Lung (tissue), 12 donors: Measurements from ENCODE around the gene DUS4L. TPM values are rescaled to one million over a fixed set of nuclear protein-coding genes. Genes with fewer than 3 reads are reported as not detected.
A peak's percentile ranks its signal among the peaks of the same experiment; 100 is the strongest.

Experiments used
- ATAC-seq: fragments of 200-7000 bp; cut with Tn5 transposase; one replicate; pipeline ENCODE4 v1.9.1; 2020; ENCODE audit warnings: moderate number of reproducible peaks; ENCODE audit not compliant: insufficient read depth, low FRiP score
- DNase-seq, 3 donors: peaks; one replicate each; pipeline ENCODE4 v3.0.0-alpha.2; 2013 to 2017
- H3K27ac ChIP-seq, 2 donors: one replicate each; pipeline ENCODE4 v1.5.1; 2013; ENCODE audit warnings: mild to moderate bottlenecking in 2 of 2, moderate library complexity in 2 of 2, control low read depth in 1 of 2, inconsistent platforms in 1 of 2, low read depth in 1 of 2, low read length in 1 of 2
- H3K27me3 ChIP-seq, 3 donors: one replicate each; pipeline ENCODE4 v1.5.1; 2013; ENCODE audit warnings: low read length in 2 of 3; ENCODE audit not compliant: control insufficient read depth in 3 of 3, insufficient read depth in 3 of 3
- H3K36me3 ChIP-seq, 4 donors: one replicate each; pipeline ENCODE4 v1.5.1; 2013; ENCODE audit warnings: low read length in 4 of 4, mild to moderate bottlenecking in 1 of 4, moderate library complexity in 1 of 4; ENCODE audit not compliant: control insufficient read depth in 4 of 4, insufficient read depth in 4 of 4
- H3K4me1 ChIP-seq, 5 donors: one replicate each; pipeline ENCODE4 v1.5.1; 2013; ENCODE audit warnings: low read length in 5 of 5, mild to moderate bottlenecking in 2 of 5, moderate library complexity in 1 of 5; ENCODE audit not compliant: control insufficient read depth in 5 of 5, insufficient read depth in 5 of 5
- H3K4me3 ChIP-seq: one replicate; pipeline ENCODE4 v1.5.1; 2013; ENCODE audit warnings: mild to moderate bottlenecking, control low read depth, moderate library complexity
- H3K9ac ChIP-seq, 2 donors: one replicate each; pipeline ENCODE4 v1.5.1; 2013; ENCODE audit warnings: low read length in 2 of 2, control low read depth in 1 of 2; ENCODE audit not compliant: insufficient read depth in 1 of 2
- H3K9me3 ChIP-seq, 4 donors: one replicate each; pipeline ENCODE4 v1.5.1; 2013; ENCODE audit warnings: low read length in 3 of 4, mild to moderate bottlenecking in 1 of 4, moderate library complexity in 1 of 4; ENCODE audit not compliant: control insufficient read depth in 4 of 4, insufficient read depth in 3 of 4
- WGBS, 2 donors: extraction: QIAGEN DNeasy Blood & Tissue Kit; methylation state at CpG; one replicate each; pipeline ENCODE4 v1.1.7; 2013; 5-methylcytosine and 5-hydroxymethylcytosine counted together
- polyA plus RNA-seq, 2 donors: library from polyadenylated mRNA; stranded (reverse); fragments of 200-250 nt; gene quantifications; one replicate each; pipeline ENCODE4 v1.2.1, GENCODE V29; 2013
- total RNA-seq, 2 donors: library from RNA; depleted of rRNA in 1 of 2; stranded (reverse); fragments of >200 nt in 1 of 2; gene quantifications; one replicate each; pipeline ENCODE4 v1.2.1, GENCODE V29; 2014 to 2021
- TF ChIP-seq, protein P1 (sequence below): IDR thresholded peaks from 2 replicates; pipeline ENCODE4 v1.5.1; 2012; ENCODE audit warnings: mild to moderate bottlenecking; ENCODE audit errors: control extremely low read depth, extremely low read depth
- donor health status: control.
- donor health status: control.
- donor health status: Bipolar disorder and iron deficiency.
- donor health status: healthy.
- donor health status: DM: yes; HTN: yes; CAD: no.

The DUS4L gene
- total and polyA plus RNA-seq, 4 donors = 3.5 to 14.8 (median 5.0) TPM

DNA sequence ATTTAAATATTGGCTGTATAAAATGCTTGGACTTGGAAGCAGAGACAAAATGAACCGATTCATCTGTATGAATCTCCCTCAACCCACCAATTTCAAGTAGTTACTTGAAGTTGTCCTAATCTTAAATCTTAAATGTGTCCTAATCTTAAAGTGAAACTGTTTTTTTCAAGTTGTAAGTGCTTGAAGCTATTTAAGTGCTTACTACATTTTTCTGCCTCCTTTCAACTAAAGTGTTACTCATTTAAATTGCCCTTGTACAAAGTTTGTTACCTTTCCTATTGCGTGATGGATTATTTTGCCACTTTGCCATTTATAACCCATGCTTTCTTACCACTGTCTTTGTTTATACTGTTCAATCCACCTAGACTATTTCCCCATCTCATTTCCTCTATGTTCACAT lies 19.1 kb downstream of the DUS4L start:
- Histone ChIP-seq H3K4me1 (peaks cover 0 to 16% (median 0%) of the 10 kb centered on the region in 5 donors), H3K4me3 (no peak overlapping the region), H3K9me3 (no peaks in the 10 kb centered on the region), H3K36me3 (peaks cover 1 to 17% (median 6%) of the 10 kb centered on the region in 4 donors), H3K9ac (no peak overlapping the region), H3K27ac (no peak overlapping the region), H3K27me3 (no peaks in the 10 kb centered on the region)
- ATAC-seq (no peak), DNase-seq (peak in 2 of 3 donors; percentile 14 to 52)
- 52 to 70% methylated on average over 2 of the region's 2 CpGs for WGBS, 2 donors
- TF ChIP-seq, protein P1, sequence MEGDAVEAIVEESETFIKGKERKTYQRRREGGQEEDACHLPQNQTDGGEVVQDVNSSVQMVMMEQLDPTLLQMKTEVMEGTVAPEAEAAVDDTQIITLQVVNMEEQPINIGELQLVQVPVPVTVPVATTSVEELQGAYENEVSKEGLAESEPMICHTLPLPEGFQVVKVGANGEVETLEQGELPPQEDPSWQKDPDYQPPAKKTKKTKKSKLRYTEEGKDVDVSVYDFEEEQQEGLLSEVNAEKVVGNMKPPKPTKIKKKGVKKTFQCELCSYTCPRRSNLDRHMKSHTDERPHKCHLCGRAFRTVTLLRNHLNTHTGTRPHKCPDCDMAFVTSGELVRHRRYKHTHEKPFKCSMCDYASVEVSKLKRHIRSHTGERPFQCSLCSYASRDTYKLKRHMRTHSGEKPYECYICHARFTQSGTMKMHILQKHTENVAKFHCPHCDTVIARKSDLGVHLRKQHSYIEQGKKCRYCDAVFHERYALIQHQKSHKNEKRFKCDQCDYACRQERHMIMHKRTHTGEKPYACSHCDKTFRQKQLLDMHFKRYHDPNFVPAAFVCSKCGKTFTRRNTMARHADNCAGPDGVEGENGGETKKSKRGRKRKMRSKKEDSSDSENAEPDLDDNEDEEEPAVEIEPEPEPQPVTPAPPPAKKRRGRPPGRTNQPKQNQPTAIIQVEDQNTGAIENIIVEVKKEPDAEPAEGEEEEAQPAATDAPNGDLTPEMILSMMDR = no peak

- TF ChIP-seq, protein P1 = no peak
- ATAC-seq (no peak), DNase-seq (no peak)
- no peak overlapping the region for H3K27ac ChIP-seq
- peaks cover 0 to 19% (median 0%) of the 10 kb centered on the region in 5 donors for H3K4me1 ChIP-seq
- peaks cover 3 to 20% (median 7%) of the 10 kb centered on the region in 4 donors for H3K36me3 ChIP-seq
- no peaks in the 10 kb centered on the region for H3K27me3 ChIP-seq
- no peak overlapping the region for H3K4me3 ChIP-seq
- H3K9ac ChIP-seq = no peak overlapping the region
- WGBS, 2 donors = 88 to 91% methylated on average over 2 of the region's 2 CpGs
- H3K9me3 ChIP-seq = no peaks in the 10 kb centered on the region
Observed at GRCh38 chr7:107584716-107585115, 20.9 kb downstream of the DUS4L start.

GRCh38 chr7:107588529-107589130 lies 24.9 kb downstream of the DUS4L start:
- H3K4me3 ChIP-seq = no peak overlapping the region
- WGBS, 2 donors = 94 to 96% methylated on average over 5 of the region's 5 CpGs
- no peak overlapping the region for H3K27ac ChIP-seq
- no peaks in the 10 kb centered on the region for H3K27me3 ChIP-seq
- no peak overlapping the region for H3K9ac ChIP-seq
- TF ChIP-seq, protein P1 = no peak
- ATAC-seq (no peak), DNase-seq (no peak)
- H3K36me3 ChIP-seq = peaks cover 2 to 20% (median 7%) of the 10 kb centered on the region in 4 donors
- peaks cover 0 to 25% (median 0%) of the 10 kb centered on the region in 5 donors for H3K4me1 ChIP-seq
- H3K9me3 ChIP-seq = no peaks in the 10 kb centered on the region

DNA sequence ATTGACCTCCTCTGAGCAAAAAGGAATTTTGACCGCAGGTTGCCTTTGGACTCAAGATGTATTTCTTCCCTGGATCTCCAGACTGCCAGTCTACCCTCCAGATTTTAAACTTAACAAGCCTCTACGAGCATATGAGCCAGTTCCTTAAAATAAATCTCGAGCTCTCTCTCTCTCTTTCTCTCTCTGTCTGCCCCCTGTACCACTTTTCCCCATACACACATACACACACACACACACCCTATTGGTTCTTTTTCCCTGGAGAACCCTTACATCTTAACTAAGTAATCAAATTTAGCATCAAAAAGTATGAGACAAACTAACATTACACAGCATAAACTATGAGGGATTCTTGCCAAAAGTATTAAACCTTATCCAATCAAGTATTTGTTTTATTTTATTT lies 27.6 kb downstream of the DUS4L start:
- TF ChIP-seq, protein P1 = no peak
- Histone ChIP-seq H3K27me3 (no peaks in the 10 kb centered on the region), H3K4me1 (peaks cover 0 to 21% (median 0%) of the 10 kb centered on the region in 5 donors), H3K4me3 (no peak overlapping the region), H3K9me3 (no peaks in the 10 kb centered on the region), H3K27ac (no peak overlapping the region), H3K36me3 (peaks cover 4 to 10% (median 9%) of the 10 kb centered on the region in 4 donors), H3K9ac (no peak overlapping the region)
- ATAC-seq (no peak), DNase-seq (no peak)
- 85 to 87% methylated on average over 3 of the region's 3 CpGs for WGBS, 2 donors
